HepG2 (cell line): ENCODE results near the gene TRABD. TPM values are rescaled to one million over a fixed set of nuclear protein-coding genes. Genes with fewer than 3 reads are reported as not detected.

ENCODE experiments used
- ATAC-seq: fragments of 200-7000 bp; cut with Tn5 transposase; 3 replicates; pipeline ENCODE4 v1.9.1; 2020; ENCODE audit warnings: mild to moderate bottlenecking, moderate library complexity
- BruUV-seq: library from RNA; stranded (reverse); fragments of 400-500 nt; replicated peaks from 2 replicates; lab custom pipeline; 2021; lab: Mats Ljungman, UMichigan
- CTCF ChIA-PET: fragments of 300-600 bp; formaldehyde crosslinking; extraction: SDS; loops from one replicate; lab custom pipeline; 2021; ENCODE audit warnings: low total read pairs, inconsistent platforms, low intra/inter-chr PET ratio; lab: Yijun Ruan, JAX
- POLR2A ChIA-PET: fragments of 350-600 bp; sonication (Branson Sonifier 250); formaldehyde crosslinking; loops from one replicate; lab custom pipeline; 2020; ENCODE audit warnings: antibody characterized with exemption, inconsistent platforms; lab: Yijun Ruan, JAX
- DNase-seq: peaks from one replicate; pipeline ENCODE4 v3.0.0-alpha.2; 2015; ENCODE audit warnings: low spot score
- FAIRE-seq: peaks from 3 replicates; lab custom pipeline; 2011; peaks lifted over from hg19 to GRCh38; lab: Jason Lieb, UNC
- H2AFZ ChIP-seq: one replicate; pipeline ENCODE4 v1.6.1; 2011; ENCODE audit warnings: low read length, inconsistent platforms
- H3K27ac ChIP-seq: fragments of 300-600 bp; 3 replicates; pipeline ENCODE4 v1.8.0; 2011; ENCODE audit warnings: mixed run types, mild to moderate bottlenecking, mixed read lengths, low read length, inconsistent platforms; ENCODE audit not compliant: insufficient read depth; ENCODE audit errors: extremely low read length
- H3K27me3 ChIP-seq, 2 experiments: fragments of 200-600 bp in 1 of 2; 2 replicates in 1 of 2; 3 replicates in 1 of 2; pipeline versions ENCODE4 v1.6.0 to v1.8.0; 2011; ENCODE audit warnings: low read length in 2 of 2, mild to moderate bottlenecking in 2 of 2, moderate library complexity in 2 of 2, inconsistent platforms in 1 of 2; ENCODE audit not compliant: insufficient read depth in 2 of 2, control insufficient read depth in 1 of 2
- H3K36me3 ChIP-seq, 2 experiments: fragments of 200-600 bp in 1 of 2; replicated peaks in 1 of 2; 2 replicates in 1 of 2; 3 replicates in 1 of 2; pipeline versions ENCODE4 v1.5.1 to v1.8.0; 2011; ENCODE audit warnings: low read length in 2 of 2, inconsistent platforms in 1 of 2; ENCODE audit not compliant: insufficient read depth in 2 of 2, control insufficient read depth in 1 of 2
- H3K4me1 ChIP-seq: 2 replicates; pipeline ENCODE4 v1.5.1; 2012; ENCODE audit warnings: low read length, inconsistent platforms; ENCODE audit not compliant: insufficient read depth
- H3K4me2 ChIP-seq: 2 replicates; pipeline ENCODE4 v1.6.0; 2011; ENCODE audit warnings: low read depth, low read length, inconsistent platforms
- H3K4me3 ChIP-seq, 3 experiments: fragments of 200-600 bp in 1 of 3; sonication (generic), shearing (Covaris generic) in 1 of 3; replicated peaks in 1 of 3; 2 replicates each; pipeline ENCODE4 v1.5.1; 2011 to 2016; ENCODE audit warnings: low read length in 3 of 3, inconsistent platforms in 2 of 3, low read depth in 2 of 3, mild to moderate bottlenecking in 2 of 3, control low read depth in 1 of 3, mixed read lengths in 1 of 3; ENCODE audit not compliant: insufficient read depth in 1 of 3
- H3K79me2 ChIP-seq: one replicate; pipeline ENCODE4 v1.6.1; 2011; ENCODE audit warnings: low read length, inconsistent platforms; ENCODE audit not compliant: insufficient read depth
- H3K9ac ChIP-seq: 2 replicates; pipeline ENCODE4 v1.6.0; 2011; ENCODE audit warnings: mild to moderate bottlenecking, low read depth, low read length, inconsistent platforms; ENCODE audit not compliant: insufficient read depth
- H3K9me3 ChIP-seq: 2 replicates; pipeline ENCODE4 v1.5.1; 2012; ENCODE audit warnings: mild to moderate bottlenecking, low read length
- H4K20me1 ChIP-seq: 2 replicates; pipeline ENCODE4 v1.6.0; 2011; ENCODE audit warnings: inconsistent platforms, mild to moderate bottlenecking, low read length, moderate library complexity; ENCODE audit not compliant: insufficient read depth
- AGO2 ChIP-seq: fragments of 200-400 bp; formaldehyde crosslinking; optimal IDR thresholded peaks from 2 replicates; pipeline ENCODE3; 2017; ENCODE audit warnings: mild to moderate bottlenecking, low read depth, low read length, moderate library complexity
- CENPBD1 ChIP-seq: sonication (generic); formaldehyde crosslinking; IDR thresholded peaks from 2 replicates; pipeline ENCODE4 v1.8.0; 2022; ENCODE audit warnings: missing genetic modification reagents, low read depth, mild to moderate bottlenecking, borderline replicate concordance
- CENPT ChIP-seq: sonication (generic); formaldehyde crosslinking; IDR thresholded peaks from 2 replicates; pipeline ENCODE4 v1.8.0; 2022; ENCODE audit warnings: low read depth, mild to moderate bottlenecking, moderate library complexity, missing genetic modification reagents
- FOXK1 ChIP-seq: sonication (generic); formaldehyde crosslinking; IDR thresholded peaks from 2 replicates; pipeline ENCODE4 v1.4.0; 2020; ENCODE audit warnings: low read depth, missing genetic modification reagents, borderline replicate concordance
- GTF2F1 ChIP-seq: fragments of 150-350 bp; IDR thresholded peaks from 2 replicates; pipeline ENCODE4 v1.6.1; 2014; ENCODE audit warnings: low read length
- IRF9 ChIP-seq: sonication (generic); formaldehyde crosslinking; IDR thresholded peaks from 2 replicates; pipeline ENCODE4 v1.8.0; 2022; ENCODE audit warnings: missing genetic modification reagents, mild to moderate bottlenecking, borderline replicate concordance
- JUNB ChIP-seq: sonication (generic); formaldehyde crosslinking; IDR thresholded peaks from 2 replicates; pipeline ENCODE4 v1.8.0; 2022; ENCODE audit warnings: missing genetic modification reagents, mild to moderate bottlenecking, borderline replicate concordance
- RBAK ChIP-seq: sonication (generic); formaldehyde crosslinking; IDR thresholded peaks from 2 replicates; pipeline ENCODE4 v1.5.1; 2020; ENCODE audit warnings: mild to moderate bottlenecking, missing genetic modification reagents
- SP2 ChIP-seq: sonication (generic); formaldehyde crosslinking; IDR thresholded peaks from 2 replicates; pipeline ENCODE4 v1.5.1; 2020; ENCODE audit warnings: mild to moderate bottlenecking, missing genetic modification reagents
- TRIM22 ChIP-seq: fragments of 450-650 bp; IDR thresholded peaks from 2 replicates; pipeline ENCODE4 v1.6.1; 2017
- ZNF879 ChIP-seq: sonication (generic); formaldehyde crosslinking; IDR thresholded peaks from 2 replicates; pipeline ENCODE4 v1.8.1; 2023; ENCODE audit warnings: missing genetic modification reagents
- WGBS: methylation state at CpG from one replicate; pipeline ENCODE4 v1.1.6; 2017; ENCODE audit warnings: low lambda C conversion rate; 5-methylcytosine and 5-hydroxymethylcytosine counted together
- in situ Hi-C: cut with HindIII; loops from 2 replicates; pipeline ENCODE4 v1.10.0; 2017; ENCODE audit warnings: low pct_unique_long_range_greater_than_20kb; ENCODE audit not compliant: extremely low pct_ligation_motif_present
- intact Hi-C: fragments of 100-400 bp; cut with micrococcal nuclease; formaldehyde crosslinking; loops from one replicate; pipeline ENCODE4 v1.10.0; 2022; ENCODE audit not compliant: unreplicated experiment
- polyA plus RNA-seq, 8 experiments: library from polyadenylated mRNA; depleted of rRNA in 3 of 8; stranded (reverse) in 7 of 8; unstranded in 1 of 8; fragments of >200 nt; fragmentation: Illumina TruSeq in 4 of 8; extraction: Trizol in 4 of 8; gene quantifications; 2 replicates each; pipeline versions ENCODE4 v1.2.1 to v1.2.3, GENCODE V29; 2011 to 2016; ENCODE audit warnings: low read depth in 4 of 8, missing spikeins in 1 of 8, mixed read lengths in 1 of 8; ENCODE audit not compliant: insufficient read depth in 1 of 8
- total RNA-seq, 5 experiments: library from RNA; depleted of rRNA; stranded (reverse); fragments of >200 nt; fragmentation: Illumina TruSeq; extraction: Trizol; gene quantifications; 2 replicates each; pipeline ENCODE4 v1.2.3, GENCODE V29; 2016; ENCODE audit warnings: low read depth in 1 of 5
- TF ChIP-seq, protein P1 (sequence below): sonication (generic); formaldehyde crosslinking; conservative IDR thresholded peaks from 2 replicates; pipeline ENCODE4 v1.8.0; 2022; ENCODE audit warnings: low read depth, missing genetic modification reagents

The TRABD gene
- total and polyA plus RNA-seq, 2 of the 13 experiments (the other 11 are each of a cell fraction or from before 2014, with no cell fraction given): 21.5 to 28.9 TPM

DNA sequence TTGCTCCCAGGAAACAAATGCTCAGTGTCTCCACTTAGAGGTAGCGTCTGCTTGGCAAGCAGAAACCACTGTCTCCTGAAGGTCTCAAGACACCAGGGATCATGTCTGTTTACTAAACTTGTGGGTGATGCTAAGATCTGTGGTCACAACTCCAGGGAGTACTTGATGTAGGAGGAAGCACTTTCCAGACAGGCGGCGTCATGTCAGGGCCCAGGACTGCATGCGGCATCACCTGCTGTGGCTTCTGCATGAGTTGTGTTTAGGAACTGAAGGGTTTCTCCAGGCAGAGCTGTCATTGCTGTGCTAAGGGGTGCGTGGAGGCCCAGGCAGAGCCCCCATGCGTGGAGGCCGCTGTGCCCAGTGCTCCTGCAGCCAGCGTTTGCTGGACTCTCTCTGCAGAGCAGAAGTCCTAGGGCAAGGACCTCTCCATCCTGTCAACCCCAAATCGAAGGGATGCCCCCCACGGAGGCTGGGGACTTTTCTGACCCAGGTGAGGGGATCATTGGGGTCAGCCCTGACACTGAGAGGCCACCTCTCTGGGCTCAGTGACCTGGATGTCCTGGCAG is 23.2 kb upstream of the TRABD start (continued):
- TF ChIP-seq GTF2F1 (no peak), SP2 (CRISPR knock-in tag) (no peak)

- WGBS: 76% methylated on average over 20 of the region's 28 CpGs
- POLR2A ChIA-PET: no interaction called here
Measured at GRCh38 chr22:50165436-50166123, 20.1 kb upstream of the TRABD start.

More at GRCh38 chr22:50165436-50166123, 20.1 kb upstream of the TRABD start:
- no peak for ATAC-seq
- peaks cover 0 to 32% of the 10 kb centered on the region in 2 experiments; a peak in 3 of 5 replicates for H3K27me3 ChIP-seq
- no peak overlapping the region for H3K9ac ChIP-seq
- no peak for DNase-seq
- BruUV-seq: no TSS peak
- CTCF ChIA-PET: no interaction called here
- H3K27ac ChIP-seq: no peak overlapping the region
- intact Hi-C loops (no loop called here), in situ Hi-C loops (no loop called here)
- no peak overlapping the region for H3K4me3 ChIP-seq
- no peak overlapping the region for H3K4me2 ChIP-seq
- H4K20me1 ChIP-seq: no peaks in the 10 kb centered on the region
- H3K79me2 ChIP-seq: no peaks in the 10 kb centered on the region
- TF ChIP-seq RBAK (CRISPR knock-in tag) (no peak), FOXK1 (no peak), CENPBD1 (CRISPR knock-in tag) (no peak), AGO2 (no peak), CENPT (no peak), IRF9 (CRISPR knock-in tag) (no peak), ZNF879 (CRISPR knock-in tag) (no peak), TRIM22 (no peak), JUNB (CRISPR knock-in tag) (no peak)
- TF ChIP-seq, protein P1, sequence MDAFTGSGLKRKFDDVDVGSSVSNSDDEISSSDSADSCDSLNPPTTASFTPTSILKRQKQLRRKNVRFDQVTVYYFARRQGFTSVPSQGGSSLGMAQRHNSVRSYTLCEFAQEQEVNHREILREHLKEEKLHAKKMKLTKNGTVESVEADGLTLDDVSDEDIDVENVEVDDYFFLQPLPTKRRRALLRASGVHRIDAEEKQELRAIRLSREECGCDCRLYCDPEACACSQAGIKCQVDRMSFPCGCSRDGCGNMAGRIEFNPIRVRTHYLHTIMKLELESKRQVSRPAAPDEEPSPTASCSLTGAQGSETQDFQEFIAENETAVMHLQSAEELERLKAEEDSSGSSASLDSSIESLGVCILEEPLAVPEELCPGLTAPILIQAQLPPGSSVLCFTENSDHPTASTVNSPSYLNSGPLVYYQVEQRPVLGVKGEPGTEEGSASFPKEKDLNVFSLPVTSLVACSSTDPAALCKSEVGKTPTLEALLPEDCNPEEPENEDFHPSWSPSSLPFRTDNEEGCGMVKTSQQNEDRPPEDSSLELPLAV (CRISPR knock-in tag): no peak
- FAIRE-seq: no peak
- no peaks in the 10 kb centered on the region for H3K9me3 ChIP-seq
- no peak overlapping the region for H2AFZ ChIP-seq
- no peaks in the 10 kb centered on the region for H3K4me1 ChIP-seq
- H3K36me3 ChIP-seq: no peaks in the 10 kb centered on the region
